ENCODE results near the gene FAF1.

DNA sequence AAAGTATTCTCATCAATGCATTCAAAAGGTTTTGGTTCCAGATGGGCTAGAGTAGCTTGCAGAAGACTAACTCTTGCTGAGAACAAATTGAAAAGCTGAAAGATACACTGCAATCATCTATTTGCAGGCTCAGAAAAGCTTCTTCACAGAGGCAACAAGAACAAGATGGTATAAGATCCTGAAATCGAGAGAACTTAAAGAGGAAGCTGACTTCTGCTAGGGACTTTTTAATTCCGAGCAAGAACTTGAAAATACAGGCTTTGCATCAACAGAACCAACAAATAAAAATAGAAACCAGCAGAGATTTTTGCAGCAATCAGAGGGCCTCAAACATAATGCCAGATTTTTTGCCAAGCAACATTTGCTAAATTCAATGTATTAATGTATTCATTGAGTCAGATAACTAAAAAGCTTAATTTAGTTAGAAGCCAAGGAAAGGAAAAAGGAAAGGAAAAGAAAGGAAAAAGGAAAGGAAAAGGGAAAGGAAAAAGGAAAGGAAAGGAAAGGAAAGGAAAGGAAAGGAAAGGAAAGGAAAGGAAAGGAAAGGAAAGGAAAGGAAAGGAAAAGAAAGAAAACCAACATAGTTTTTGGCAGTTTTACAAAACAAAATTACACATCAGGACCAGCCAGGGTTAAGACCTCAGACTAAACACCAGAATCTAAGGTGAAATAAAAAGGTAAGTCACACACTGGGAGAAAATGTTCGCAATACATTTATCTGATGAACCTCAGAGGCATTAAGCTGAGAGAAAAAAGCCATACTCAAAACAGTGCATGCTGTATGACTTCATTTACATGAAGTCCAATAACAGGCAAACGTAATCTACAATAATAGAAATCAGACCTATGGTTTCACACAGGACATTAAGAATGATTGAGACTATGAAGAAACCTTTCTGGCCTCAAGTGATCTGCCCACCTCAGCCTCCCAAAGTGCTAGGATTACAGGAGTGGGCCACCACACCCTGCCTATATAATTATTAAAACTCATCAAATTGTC, 42.6 kb downstream of the FAF1 start:
- TF ChIP-seq EZH2 (IDR thresholded peaks at IDR 0.05; ENCODE audit: insufficient read depth, poor library complexity, severe bottlenecking), result no peak
- TF ChIP-seq EZH2phosphoT487 (IDR thresholded peaks at IDR 0.05; ENCODE audit: insufficient read depth, low read depth), result no peak

Data from GM23248 (cell line).